HEK293 (cell line): ENCODE results near the gene NBDY.

ENCODE experiments used
- CTCF ChIA-PET: fragments of 350-600 bp; formaldehyde crosslinking; extraction: SDS; loops from one replicate; lab custom pipeline; 2021; ENCODE audit warnings: antibody characterized with exemption; lab: Yijun Ruan, JAX
- POLR2A ChIA-PET: fragments of 300-600 bp; formaldehyde crosslinking; extraction: SDS; loops from one replicate; lab custom pipeline; 2020; ENCODE audit warnings: antibody characterized with exemption, inconsistent platforms; lab: Yijun Ruan, JAX
- H3K27ac ChIP-seq: fragments of 200-500 bp; sonication (Bioruptor generic); 2 replicates; pipeline ENCODE4 v1.5.1; 2014; ENCODE audit warnings: low read depth, low read length, control low read depth, inconsistent platforms; ENCODE audit errors: extremely low read depth
- H3K36me3 ChIP-seq, 2 experiments: fragments of 200-500 bp in 1 of 2; sonication (Bioruptor generic) in 1 of 2; 1 replicate in 1 of 2; 2 replicates in 1 of 2; pipeline ENCODE4 v1.5.1; 2014 to 2017; ENCODE audit warnings: inconsistent platforms in 2 of 2, low read length in 2 of 2; ENCODE audit not compliant: control insufficient read depth in 2 of 2, insufficient read depth in 1 of 2
- H3K4me1 ChIP-seq: fragments of 200-500 bp; sonication (Bioruptor generic); 2 replicates; pipeline ENCODE4 v1.5.1; 2014; ENCODE audit warnings: mild to moderate bottlenecking, low read length, inconsistent platforms; ENCODE audit not compliant: control insufficient read depth, insufficient read depth
- H3K4me3 ChIP-seq: 2 replicates; pipeline ENCODE4 v1.5.1; 2011; ENCODE audit warnings: low read depth, mild to moderate bottlenecking, control low read depth, low read length, moderate library complexity
- H3K9me3 ChIP-seq: fragments of 200-500 bp; sonication (Bioruptor generic); 2 replicates; pipeline ENCODE4 v1.5.1; 2014; ENCODE audit warnings: low read depth, low read length, inconsistent platforms; ENCODE audit not compliant: control insufficient read depth, insufficient read depth
- FEZF1 ChIP-seq: fragments of 450-650 bp; formaldehyde crosslinking; IDR thresholded peaks from 2 replicates; pipeline ENCODE4 v1.5.1; 2016; ENCODE audit warnings: missing biosample characterization, missing genetic modification characterization
- HOXD13 ChIP-seq: sonication (generic); formaldehyde crosslinking; IDR thresholded peaks from 2 replicates; pipeline ENCODE4 v1.8.0; 2022; ENCODE audit warnings: missing genetic modification reagents, borderline replicate concordance
- SP3 ChIP-seq: fragments of 450-650 bp; formaldehyde crosslinking; IDR thresholded peaks from 2 replicates; pipeline ENCODE4 v1.5.1; 2016; ENCODE audit warnings: missing biosample characterization, missing genetic modification characterization
- ZNF138 ChIP-seq: fragments of 450-650 bp; formaldehyde crosslinking; IDR thresholded peaks from 2 replicates; pipeline ENCODE4 v1.5.1; 2016; ENCODE audit warnings: missing biosample characterization, missing genetic modification characterization, borderline replicate concordance
- ZNF157 ChIP-seq: fragments of 450-650 bp; formaldehyde crosslinking; IDR thresholded peaks from 2 replicates; pipeline ENCODE4 v1.5.1; 2016; ENCODE audit warnings: missing biosample characterization, missing genetic modification characterization
- ZNF169 ChIP-seq: fragments of 450-650 bp; formaldehyde crosslinking; IDR thresholded peaks from 2 replicates; pipeline ENCODE4 v1.5.1; 2016; ENCODE audit warnings: missing biosample characterization, missing genetic modification characterization
- ZNF366 ChIP-seq: fragments of 450-650 bp; formaldehyde crosslinking; conservative IDR thresholded peaks from 2 replicates; pipeline ENCODE4 v1.5.1; 2016; ENCODE audit warnings: missing biosample characterization, missing genetic modification characterization
- ZNF530 ChIP-seq: fragments of 450-650 bp; formaldehyde crosslinking; IDR thresholded peaks from 2 replicates; pipeline ENCODE4 v1.5.1; 2016; ENCODE audit warnings: low read depth, missing biosample characterization, missing genetic modification characterization
- ZNF670 ChIP-seq: fragments of 450-650 bp; formaldehyde crosslinking; IDR thresholded peaks from 2 replicates; pipeline ENCODE4 v1.5.1; 2016; ENCODE audit warnings: missing biosample characterization, missing genetic modification characterization, low read depth
- ZNF791 ChIP-seq: fragments of 450-650 bp; formaldehyde crosslinking; IDR thresholded peaks from 2 replicates; pipeline ENCODE4 v1.5.1; 2016; ENCODE audit warnings: missing biosample characterization, missing genetic modification characterization
- ZSCAN16 ChIP-seq: fragments of 450-650 bp; formaldehyde crosslinking; IDR thresholded peaks from 2 replicates; pipeline ENCODE4 v1.5.1; 2016; ENCODE audit warnings: missing biosample characterization, missing genetic modification characterization
- TF ChIP-seq, protein P1 (sequence below): fragments of 450-650 bp; formaldehyde crosslinking; IDR thresholded peaks from 2 replicates; pipeline ENCODE4 v1.5.1; 2016; ENCODE audit warnings: missing biosample characterization, missing genetic modification characterization, borderline replicate concordance
- TF ChIP-seq, protein P2 (sequence below): fragments of 450-650 bp; formaldehyde crosslinking; IDR thresholded peaks from 2 replicates; pipeline ENCODE4 v1.5.1; 2017; ENCODE audit warnings: missing biosample characterization, mild to moderate bottlenecking, missing genetic modification characterization, moderate library complexity
- TF ChIP-seq, protein P3 (sequence below): fragments of 450-650 bp; formaldehyde crosslinking; IDR thresholded peaks from 2 replicates; pipeline ENCODE4 v1.5.1; 2016; ENCODE audit warnings: missing biosample characterization, missing genetic modification characterization
- TF ChIP-seq, protein P4 (sequence below): fragments of 450-650 bp; formaldehyde crosslinking; IDR thresholded peaks from 2 replicates; pipeline ENCODE4 v1.5.1; 2016; ENCODE audit warnings: missing biosample characterization, missing genetic modification characterization
- TF ChIP-seq, protein P5 (sequence below): fragments of 450-650 bp; IDR thresholded peaks from 2 replicates; pipeline ENCODE4 v1.5.1; 2018; ENCODE audit warnings: missing biosample characterization, mild to moderate bottlenecking, missing genetic modification characterization

Gene NBDY

DNA sequence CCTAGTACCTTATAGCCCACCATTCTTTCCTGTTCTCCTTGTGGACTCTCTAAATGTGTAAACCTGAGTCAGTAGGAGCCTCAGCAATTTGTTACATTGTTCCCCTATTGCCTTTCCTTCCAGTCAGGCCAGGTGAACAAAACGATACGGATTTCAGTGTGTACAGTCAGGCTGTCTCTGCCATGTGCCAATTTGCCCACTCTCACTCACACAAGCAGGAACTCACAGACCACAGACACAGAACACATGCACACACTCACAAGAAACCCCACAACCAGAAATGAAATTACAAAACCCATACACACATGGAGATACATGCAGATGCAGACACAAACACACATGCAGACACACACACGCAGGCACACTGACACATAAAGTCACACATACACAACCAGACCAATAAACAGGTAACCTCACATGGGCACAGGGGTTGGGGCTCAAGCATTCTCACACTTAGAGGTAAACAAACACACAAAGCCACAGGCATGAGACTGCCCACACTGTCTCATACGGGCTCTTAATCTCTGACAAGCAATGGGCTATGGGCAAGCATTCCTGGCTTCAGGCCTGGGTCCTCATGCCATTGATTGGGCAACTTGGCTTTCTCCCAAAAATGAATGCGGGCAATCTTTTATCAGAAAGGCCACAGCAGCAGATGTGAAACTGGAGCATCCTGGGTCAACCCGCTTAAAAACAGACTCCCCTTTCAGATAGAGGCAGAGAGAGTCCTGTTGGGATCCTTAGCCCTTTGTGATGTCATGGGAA, 68.7 kb downstream of the NBDY start:
- no peaks in the 10 kb centered on the region for H3K9me3 ChIP-seq
- TF ChIP-seq SP3 (tag by site-specific recombination) (no peak), ZNF157 (no peak), ZNF530 (tag by site-specific recombination) (no peak), HOXD13 (CRISPR knock-in tag) (0 out of 2 replicates have a peak, but pooled peaks have one; percentile 19)
- TF ChIP-seq, all 188 proteins: peak for 1
- Histone ChIP-seq H3K27ac (no peak overlapping the region), H3K4me3 (no peak overlapping the region), H3K36me3 (peaks cover 0 to 3% of the 10 kb centered on the region in 2 experiments; a peak in 1 of 3 replicates), H3K4me1 (peaks cover 4% of the 10 kb centered on the region; the same call in 1 of the 2 replicates)
- POLR2A ChIA-PET, result no interaction called here
- CTCF ChIA-PET, result no interaction called here

DNA sequence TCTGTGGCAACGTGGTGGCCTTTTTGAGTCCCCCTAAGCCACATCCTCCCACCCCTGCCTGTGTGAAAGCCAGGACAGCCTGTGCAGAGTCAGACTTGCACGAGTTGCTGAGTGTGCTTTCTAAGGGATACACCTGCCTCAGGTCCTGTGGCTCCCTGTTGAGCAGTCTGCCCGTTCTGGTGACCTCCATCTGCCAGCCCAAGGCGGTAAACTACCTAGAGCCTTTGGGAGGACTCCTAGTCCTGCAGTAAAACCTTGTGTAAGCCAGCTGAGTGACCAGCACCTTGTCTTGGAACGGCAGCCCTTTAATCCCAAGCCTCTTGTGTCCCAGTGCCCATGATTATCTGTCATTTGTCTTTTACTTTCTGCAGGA, 69.3 kb downstream of the NBDY start:
- H3K9me3 ChIP-seq, result no peaks in the 10 kb centered on the region
- CTCF ChIA-PET, result interaction anchor here (0.7 kb wide), 1 partner anchor 40 kb away, joined by 3 read pairs; no protein-coding TSS in a partner anchor
- H3K36me3 ChIP-seq, result peaks cover 0 to 3% of the 10 kb centered on the region in 2 experiments; a peak in 1 of 3 replicates
- no peak overlapping the region for H3K4me3 ChIP-seq
- peaks cover 4% of the 10 kb centered on the region; the same call in 1 of the 2 replicates for H3K4me1 ChIP-seq
- POLR2A ChIA-PET, result no interaction called here
- TF ChIP-seq FEZF1 (tag by site-specific recombination) (no peak), ZNF138 (tag by site-specific recombination) (no peak), ZNF366 (tag by site-specific recombination) (no peak), ZNF169 (tag by site-specific recombination) (no peak), ZNF670 (tag by site-specific recombination) (no peak), ZSCAN16 (no peak), ZNF791 (no peak)
- TF ChIP-seq, protein P1, sequence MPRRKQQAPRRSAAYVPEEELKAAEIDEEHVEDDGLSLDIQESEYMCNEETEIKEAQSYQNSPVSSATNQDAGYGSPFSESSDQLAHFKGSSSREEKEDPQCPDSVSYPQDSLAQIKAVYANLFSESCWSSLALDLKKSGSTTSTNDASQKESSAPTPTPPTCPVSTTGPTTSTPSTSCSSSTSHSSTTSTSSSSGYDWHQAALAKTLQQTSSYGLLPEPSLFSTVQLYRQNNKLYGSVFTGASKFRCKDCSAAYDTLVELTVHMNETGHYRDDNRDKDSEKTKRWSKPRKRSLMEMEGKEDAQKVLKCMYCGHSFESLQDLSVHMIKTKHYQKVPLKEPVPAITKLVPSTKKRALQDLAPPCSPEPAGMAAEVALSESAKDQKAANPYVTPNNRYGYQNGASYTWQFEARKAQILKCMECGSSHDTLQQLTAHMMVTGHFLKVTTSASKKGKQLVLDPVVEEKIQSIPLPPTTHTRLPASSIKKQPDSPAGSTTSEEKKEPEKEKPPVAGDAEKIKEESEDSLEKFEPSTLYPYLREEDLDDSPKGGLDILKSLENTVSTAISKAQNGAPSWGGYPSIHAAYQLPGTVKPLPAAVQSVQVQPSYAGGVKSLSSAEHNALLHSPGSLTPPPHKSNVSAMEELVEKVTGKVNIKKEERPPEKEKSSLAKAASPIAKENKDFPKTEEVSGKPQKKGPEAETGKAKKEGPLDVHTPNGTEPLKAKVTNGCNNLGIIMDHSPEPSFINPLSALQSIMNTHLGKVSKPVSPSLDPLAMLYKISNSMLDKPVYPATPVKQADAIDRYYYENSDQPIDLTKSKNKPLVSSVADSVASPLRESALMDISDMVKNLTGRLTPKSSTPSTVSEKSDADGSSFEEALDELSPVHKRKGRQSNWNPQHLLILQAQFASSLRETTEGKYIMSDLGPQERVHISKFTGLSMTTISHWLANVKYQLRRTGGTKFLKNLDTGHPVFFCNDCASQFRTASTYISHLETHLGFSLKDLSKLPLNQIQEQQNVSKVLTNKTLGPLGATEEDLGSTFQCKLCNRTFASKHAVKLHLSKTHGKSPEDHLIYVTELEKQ (tag by site-specific recombination), result no peak
- TF ChIP-seq, protein P2, sequence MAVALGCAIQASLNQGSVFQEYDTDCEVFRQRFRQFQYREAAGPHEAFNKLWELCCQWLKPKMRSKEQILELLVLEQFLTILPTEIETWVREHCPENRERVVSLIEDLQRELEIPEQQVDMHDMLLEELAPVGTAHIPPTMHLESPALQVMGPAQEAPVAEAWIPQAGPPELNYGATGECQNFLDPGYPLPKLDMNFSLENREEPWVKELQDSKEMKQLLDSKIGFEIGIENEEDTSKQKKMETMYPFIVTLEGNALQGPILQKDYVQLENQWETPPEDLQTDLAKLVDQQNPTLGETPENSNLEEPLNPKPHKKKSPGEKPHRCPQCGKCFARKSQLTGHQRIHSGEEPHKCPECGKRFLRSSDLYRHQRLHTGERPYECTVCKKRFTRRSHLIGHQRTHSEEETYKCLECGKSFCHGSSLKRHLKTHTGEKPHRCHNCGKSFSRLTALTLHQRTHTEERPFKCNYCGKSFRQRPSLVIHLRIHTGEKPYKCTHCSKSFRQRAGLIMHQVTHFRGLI (tag by site-specific recombination), result no peak
- TF ChIP-seq, protein P3, sequence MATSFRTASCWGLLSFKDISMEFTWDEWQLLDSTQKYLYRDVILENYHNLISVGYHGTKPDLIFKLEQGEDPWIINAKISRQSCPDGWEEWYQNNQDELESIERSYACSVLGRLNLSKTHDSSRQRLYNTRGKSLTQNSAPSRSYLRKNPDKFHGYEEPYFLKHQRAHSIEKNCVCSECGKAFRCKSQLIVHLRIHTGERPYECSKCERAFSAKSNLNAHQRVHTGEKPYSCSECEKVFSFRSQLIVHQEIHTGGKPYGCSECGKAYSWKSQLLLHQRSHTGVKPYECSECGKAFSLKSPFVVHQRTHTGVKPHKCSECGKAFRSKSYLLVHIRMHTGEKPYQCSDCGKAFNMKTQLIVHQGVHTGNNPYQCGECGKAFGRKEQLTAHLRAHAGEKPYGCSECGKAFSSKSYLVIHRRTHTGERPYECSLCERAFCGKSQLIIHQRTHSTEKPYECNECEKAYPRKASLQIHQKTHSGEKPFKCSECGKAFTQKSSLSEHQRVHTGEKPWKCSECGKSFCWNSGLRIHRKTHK (tag by site-specific recombination), result no peak
- TF ChIP-seq, protein P4, sequence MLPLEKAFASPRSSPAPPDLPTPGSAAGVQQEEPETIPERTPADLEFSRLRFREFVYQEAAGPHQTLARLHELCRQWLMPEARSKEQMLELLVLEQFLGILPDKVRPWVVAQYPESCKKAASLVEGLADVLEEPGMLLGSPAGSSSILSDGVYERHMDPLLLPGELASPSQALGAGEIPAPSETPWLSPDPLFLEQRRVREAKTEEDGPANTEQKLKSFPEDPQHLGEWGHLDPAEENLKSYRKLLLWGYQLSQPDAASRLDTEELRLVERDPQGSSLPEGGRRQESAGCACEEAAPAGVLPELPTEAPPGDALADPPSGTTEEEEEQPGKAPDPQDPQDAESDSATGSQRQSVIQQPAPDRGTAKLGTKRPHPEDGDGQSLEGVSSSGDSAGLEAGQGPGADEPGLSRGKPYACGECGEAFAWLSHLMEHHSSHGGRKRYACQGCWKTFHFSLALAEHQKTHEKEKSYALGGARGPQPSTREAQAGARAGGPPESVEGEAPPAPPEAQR (tag by site-specific recombination), result no peak
- TF ChIP-seq, protein P5, sequence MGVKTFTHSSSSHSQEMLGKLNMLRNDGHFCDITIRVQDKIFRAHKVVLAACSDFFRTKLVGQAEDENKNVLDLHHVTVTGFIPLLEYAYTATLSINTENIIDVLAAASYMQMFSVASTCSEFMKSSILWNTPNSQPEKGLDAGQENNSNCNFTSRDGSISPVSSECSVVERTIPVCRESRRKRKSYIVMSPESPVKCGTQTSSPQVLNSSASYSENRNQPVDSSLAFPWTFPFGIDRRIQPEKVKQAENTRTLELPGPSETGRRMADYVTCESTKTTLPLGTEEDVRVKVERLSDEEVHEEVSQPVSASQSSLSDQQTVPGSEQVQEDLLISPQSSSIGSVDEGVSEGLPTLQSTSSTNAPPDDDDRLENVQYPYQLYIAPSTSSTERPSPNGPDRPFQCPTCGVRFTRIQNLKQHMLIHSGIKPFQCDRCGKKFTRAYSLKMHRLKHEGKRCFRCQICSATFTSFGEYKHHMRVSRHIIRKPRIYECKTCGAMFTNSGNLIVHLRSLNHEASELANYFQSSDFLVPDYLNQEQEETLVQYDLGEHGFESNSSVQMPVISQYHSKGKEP (tag by site-specific recombination), result no peak
- H3K27ac ChIP-seq, result no peak overlapping the region
